ENCODE data around the gene TOMM6. TPM values are rescaled to one million over a fixed set of nuclear protein-coding genes. Genes with fewer than 3 reads are reported as not detected.
"Not testable (repeated sequence)": the region's sequence is repeated elsewhere in the genome, so short reads cannot be mapped to it uniquely, and the experiment has no call there.

Gene TOMM6
- total RNA-seq, 1 donor from 2014 or later, result 127 TPM

- intact Hi-C loops (cut with DNase I), result no loop called here
- no peak for DNase-seq (ENCODE audit: low spot score)
These were observed 28.2 kb upstream of the TOMM6 start for GRCh38 chr6:41759106-41759904.

- DNase-seq (ENCODE audit: low spot score), result no peak
These were observed 27.5 kb upstream of the TOMM6 start for GRCh38 chr6:41759905-41760579.

GRCh38 chr6:41763470-41763869 is 24.0 kb upstream of the TOMM6 start:
- DNase-seq (ENCODE audit: low spot score), result no peak
- intact Hi-C loops (cut with DNase I), result no loop called here

More at GRCh38 chr6:41759905-41760579, 27.5 kb upstream of the TOMM6 start:
- intact Hi-C loops (cut with DNase I), result no loop called here

GRCh38 chr6:41766043-41766664 is 21.3 kb upstream of the TOMM6 start:
- DNase-seq (ENCODE audit: low spot score); intact Hi-C loops (cut with DNase I): not testable (repeated sequence)

GRCh38 chr6:41767112-41767833 is 20.2 kb upstream of the TOMM6 start:
- intact Hi-C loops (cut with DNase I), result no loop called here
- DNase-seq (ENCODE audit: low spot score), result no peak

GRCh38 chr6:41768545-41769308 is 18.8 kb upstream of the TOMM6 start:
- intact Hi-C loops (cut with DNase I), result no loop called here
- no peak for DNase-seq (ENCODE audit: low spot score)

- no peak for DNase-seq (ENCODE audit: low spot score)
- intact Hi-C loops (cut with DNase I), result no loop called here
These were observed 18.1 kb upstream of the TOMM6 start for GRCh38 chr6:41769376-41769775.

GRCh38 chr6:41770381-41771057 is 17.0 kb upstream of the TOMM6 start:
- peak; percentile 46 for DNase-seq (ENCODE audit: low spot score)
- intact Hi-C loops (cut with DNase I), result no loop called here

- DNase-seq (ENCODE audit: low spot score), result peak; percentile 29
- intact Hi-C loops (cut with DNase I), result no loop called here
These were observed 16.2 kb upstream of the TOMM6 start for GRCh38 chr6:41771058-41771983.

- intact Hi-C loops (cut with DNase I), result loop anchor here (2.0 to 5.0 kb wide), 5 partner anchors 38 to 408 kb away; partner anchors contain the start of gene TFEB
These were observed 12.7 kb upstream of the TOMM6 start for GRCh38 chr6:41774841-41775240.

GRCh38 chr6:41775293-41775882 is 12.1 kb upstream of the TOMM6 start:
- no peak for DNase-seq (ENCODE audit: low spot score)
- intact Hi-C loops (cut with DNase I), result loop anchor here (2.0 to 5.0 kb wide), 5 partner anchors 38 to 408 kb away; partner anchors contain the start of gene TFEB

More at GRCh38 chr6:41774841-41775240, 12.7 kb upstream of the TOMM6 start:
- DNase-seq (ENCODE audit: low spot score), result peak; percentile 27

- DNase-seq (ENCODE audit: low spot score), result peak; percentile 58
- intact Hi-C loops (cut with DNase I), result loop anchor here (5.0 kb wide), 4 partner anchors 40 to 410 kb away; partner anchors contain the start of gene TFEB
These were observed 9.8 kb upstream of the TOMM6 start for GRCh38 chr6:41777551-41778285.

- DNase-seq (ENCODE audit: low spot score), result peak; percentile 65
- intact Hi-C loops (cut with DNase I), result loop anchor here (5.0 kb wide), 4 partner anchors 42 to 412 kb away; partner anchors contain the start of gene TFEB
These were observed 8.6 kb upstream of the TOMM6 start for GRCh38 chr6:41778895-41779294.

GRCh38 chr6:41779336-41779735 is 8.2 kb upstream of the TOMM6 start:
- intact Hi-C loops (cut with DNase I), result loop anchor here (5.0 kb wide), 4 partner anchors 42 to 412 kb away; partner anchors contain the start of gene TFEB

GRCh38 chr6:41779788-41780550 is 7.5 kb upstream of the TOMM6 start, which contains the start of gene FRS3:
Gene FRS3, minus strand, starts transcription at chr6:41779900. Its CDS starts 2,913 bp downstream, at chr6:41776987.
- DNase-seq (ENCODE audit: low spot score), result peak; percentile 100
- intact Hi-C loops (cut with DNase I), result loop anchor here (2.0 to 5.0 kb wide), 5 partner anchors 43 to 413 kb away; partner anchors contain the start of gene TFEB

More at GRCh38 chr6:41779336-41779735, 8.2 kb upstream of the TOMM6 start:
- no peak for DNase-seq (ENCODE audit: low spot score)
